Activated CD8-positive, alpha-beta memory T cell treated with anti-CD3 and anti-CD28 coated beads for 4 hours (primary cell): ENCODE data around the gene RNF31.

Experiments used
- DNase-seq, 2 donors: peaks; one replicate each; pipeline ENCODE4 v3.0.0-alpha.2; 2020; ENCODE audit warnings: low read depth in 2 of 2

RNF31 gene

GRCh38 chr14:24137529-24138395 lies 9.5 kb upstream of the RNF31 start:
- no peak for DNase-seq

- no peak for DNase-seq
Measured at GRCh38 chr14:24138396-24139271, 8.7 kb upstream of the RNF31 start.

- DNase-seq: no peak
Measured at GRCh38 chr14:24139272-24139934, 7.9 kb upstream of the RNF31 start.

- DNase-seq: peak; percentile 99
Measured at GRCh38 chr14:24141097-24141880, 6.0 kb upstream of the RNF31 start, which contains the start of gene EMC9. Gene EMC9 (minus strand): TSS chr14:24141591. CDS start chr14:24141304, 287 bp downstream.

- no peak for DNase-seq
Measured at GRCh38 chr14:24143511-24143910, 3.8 kb upstream of the RNF31 start.

- DNase-seq: no peak
Measured at GRCh38 chr14:24144451-24144850, 2.8 kb upstream of the RNF31 start.

- DNase-seq: no peak
Measured at GRCh38 chr14:24145219-24145618, 2.1 kb upstream of the RNF31 start.

- DNase-seq: no peak
Measured at GRCh38 chr14:24145690-24146452, 1.4 kb upstream of the RNF31 start.

GRCh38 chr14:24146453-24146977 lies 783 bp upstream of the RNF31 start, which contains the start of gene PSME2:
Gene PSME2 (minus strand): TSS chr14:24146610. CDS start chr14:24146581, 29 bp downstream.
- peak; percentile 61 to 64 for DNase-seq

GRCh38 chr14:24147761-24148428 lies 597 bp downstream of the RNF31 start:
- DNase-seq: no peak

- DNase-seq: no peak
Measured at GRCh38 chr14:24149302-24149969, 2.1 kb downstream of the RNF31 start.

GRCh38 chr14:24150061-24150460 lies 2.8 kb downstream of the RNF31 start:
- DNase-seq: no peak

- DNase-seq: no peak
Measured at GRCh38 chr14:24150567-24150966, 3.3 kb downstream of the RNF31 start.

- DNase-seq: no peak
Measured at GRCh38 chr14:24150993-24151392, 3.7 kb downstream of the RNF31 start.

GRCh38 chr14:24151404-24152080 lies 4.2 kb downstream of the RNF31 start:
- DNase-seq: no peak

- no peak for DNase-seq
Measured at GRCh38 chr14:24155100-24155499, 7.8 kb downstream of the RNF31 start.

GRCh38 chr14:24156840-24157239 lies 9.5 kb downstream of the RNF31 start:
- DNase-seq: no peak

GRCh38 chr14:24157331-24157730 lies 10.0 kb downstream of the RNF31 start:
- DNase-seq: no peak
